Transverse colon (tissue), 4 donors: ENCODE measurements around the gene GLRX. TPM values are rescaled to one million over a fixed set of nuclear protein-coding genes. Genes with fewer than 3 reads are reported as not detected.
"Not testable (repeated sequence)": the region's sequence is repeated elsewhere in the genome, so short reads cannot be mapped to it uniquely, and the experiment has no call there.

Experiments
- DNase-seq: peaks from one replicate; pipeline ENCODE4 v3.0.0-alpha.2; 2019
- H3K27ac ChIP-seq, 4 donors: fragments of 200-600 bp; sonication (generic); 2 replicates each; pipeline ENCODE4 v1.5.1; 2016 to 2018; ENCODE audit warnings: inconsistent platforms in 4 of 4
- H3K27me3 ChIP-seq: fragments of 200-600 bp; sonication (generic); 2 replicates; pipeline ENCODE4 v1.5.1; 2017; ENCODE audit warnings: inconsistent platforms
- H3K36me3 ChIP-seq, 4 donors: fragments of 200-600 bp; sonication (generic); 2 replicates each; pipeline ENCODE4 v1.5.1; 2017 to 2019; ENCODE audit warnings: inconsistent platforms in 4 of 4
- H3K4me1 ChIP-seq, 4 donors: fragments of 200-600 bp; sonication (generic); 2 replicates each; pipeline ENCODE4 v1.5.1; 2017 to 2020; ENCODE audit warnings: inconsistent platforms in 4 of 4
- H3K4me3 ChIP-seq, 4 donors: fragments of 200-600 bp; sonication (generic); 1 replicate in 1 of 4; 2 replicates in 3 of 4; pipeline versions ENCODE4 v1.5.1 to v1.6.1; 2017 to 2019; ENCODE audit warnings: inconsistent platforms in 4 of 4
- H3K9me3 ChIP-seq, 2 donors: fragments of 200-600 bp; sonication (generic); 2 replicates each; pipeline ENCODE4 v1.5.1; 2017 to 2019; ENCODE audit warnings: inconsistent platforms in 2 of 2
- CTCF ChIP-seq, 5 experiments: fragments of 200-600 bp in 3 of 5; fragments of 450-650 bp in 2 of 5; sonication (generic) in 3 of 5; IDR thresholded peaks; 1 replicate in 2 of 5; 2 replicates in 3 of 5; pipeline ENCODE4 v1.5.1; 2016 to 2017; ENCODE audit warnings: antibody characterized with exemption in 5 of 5, inconsistent platforms in 3 of 5, mild to moderate bottlenecking in 2 of 5, moderate library complexity in 1 of 5
- EP300 ChIP-seq: sonication (generic); formaldehyde crosslinking; IDR thresholded peaks from one replicate; pipeline ENCODE4 v1.6.1; 2017; ENCODE audit warnings: antibody characterized with exemption, low read depth
- POLR2A ChIP-seq: fragments of 450-650 bp; IDR thresholded peaks from one replicate; pipeline ENCODE4 v1.6.1; 2016; ENCODE audit warnings: antibody characterized with exemption, mild to moderate bottlenecking, moderate library complexity
- POLR2AphosphoS5 ChIP-seq, 3 donors: sonication (generic); formaldehyde crosslinking; IDR thresholded peaks; one replicate each; pipeline ENCODE4 v1.6.1; 2016; ENCODE audit warnings: antibody characterized with exemption in 3 of 3
- WGBS, 2 donors: methylation state at CpG; one replicate each; pipeline ENCODE4 v1.1.5; 2018; ENCODE audit warnings: low coverage in 1 of 2; 5-methylcytosine and 5-hydroxymethylcytosine counted together
- in situ Hi-C, 4 donors: fragments of 200-750 bp; cut with MboI; loops; one replicate each; pipeline versions ENCODE4 v1.15.0 to v1.15.1; 2017; ENCODE audit warnings: low sequenced_read_pairs in 3 of 4, low pct_ligation_motif_present in 1 of 4, low pct_unique_long_range_greater_than_20kb in 1 of 4
- intact Hi-C: fragments of 100-400 bp; cut with DNase I; formaldehyde crosslinking; loops from one replicate; pipeline ENCODE4 v1.15.1; 2023; ENCODE audit warnings: low total_unique reads
- total RNA-seq, 4 donors: library from RNA; depleted of rRNA; stranded (reverse); fragments of >200 nt; gene quantifications; one replicate each; pipeline ENCODE4 v1.1.0, GENCODE V29; 2016

Gene GLRX
- total RNA-seq, 4 donors from 2014 or later = 50.5 to 112 (median 64.4) TPM

- DNase-seq = peak; percentile 52
- WGBS, 2 donors = 60 to 77% methylated on average over 1 to 12 of the region's 12 CpGs
- Histone ChIP-seq H3K4me3 (no peak overlapping the region), H3K36me3 (no peaks in the 10 kb centered on the region), H3K27me3 (no peaks in the 10 kb centered on the region), H3K4me1 (peaks cover 7 to 22% (median 15%) of the 10 kb centered on the region in 4 donors), H3K27ac (peak overlapping the region; percentile 66 to 79 (median 71)), H3K9me3 (no peaks in the 10 kb centered on the region)
- in situ Hi-C loops (loop anchor here (5.0 to 25.0 kb wide), 6 partner anchors 105 to 747 kb away; partner anchors contain the start of gene ELL2 (in 2 of the 4)), intact Hi-C loops (loop anchor here (5.0 to 10.0 kb wide), 2 partner anchors 480 to 757 kb away; no protein-coding TSS in a partner anchor)
- TF ChIP-seq EP300 (no peak), POLR2AphosphoS5 (IDR thresholded peaks at IDR 0.05) (peak; percentile 6 to 61 (median 56))
Observed at GRCh38 chr5:95857185-95857945, 34.8 kb upstream of the GLRX start.

GRCh38 chr5:95856501-95856981, 34.0 kb upstream of the GLRX start:
- no peaks in the 10 kb centered on the region for H3K36me3 ChIP-seq
- no peak for DNase-seq
- intact Hi-C loops = loop anchor here (5.0 to 10.0 kb wide), 2 partner anchors 481 to 758 kb away; no protein-coding TSS in a partner anchor
- H3K27ac ChIP-seq = peak overlapping the region; percentile 66 to 79 (median 71)
- in situ Hi-C loops = loop anchor here (5.0 to 25.0 kb wide), 6 partner anchors 106 to 748 kb away; partner anchors contain the start of gene ELL2 (in 2 of the 4)
- H3K9me3 ChIP-seq = no peaks in the 10 kb centered on the region
- H3K27me3 ChIP-seq = no peaks in the 10 kb centered on the region
- H3K4me1 ChIP-seq = peaks cover 7 to 22% (median 12%) of the 10 kb centered on the region in 4 donors
- WGBS, 2 donors = 94 to 96% methylated on average over 4 to 7 of the region's 7 CpGs
- no peak for TF ChIP-seq POLR2A
- TF ChIP-seq CTCF (IDR thresholded peaks at IDR 0.05) = no peak
- no peak for TF ChIP-seq POLR2AphosphoS5 (IDR thresholded peaks at IDR 0.05)
- TF ChIP-seq EP300 = no peak
- no peak overlapping the region for H3K4me3 ChIP-seq

GRCh38 chr5:95853490-95853889, 31.0 kb upstream of the GLRX start:
- Histone ChIP-seq H3K4me3 (no peak overlapping the region), H3K9me3 (no peaks in the 10 kb centered on the region), H3K4me1 (peaks cover 2 to 13% (median 8%) of the 10 kb centered on the region in 4 donors), H3K27ac (no peak overlapping the region), H3K27me3 (no peaks in the 10 kb centered on the region), H3K36me3 (no peaks in the 10 kb centered on the region)
- in situ Hi-C loops (loop anchor here in 3 of 4 donors (10.0 to 25.0 kb wide), 4 partner anchors 109 to 751 kb away; partner anchors contain the start of gene ELL2 (in 2 of the 3)), intact Hi-C loops (loop anchor here (10.0 kb wide), 1 partner anchor 761 kb away; no protein-coding TSS in a partner anchor)
- no peak for DNase-seq
- WGBS, 2 donors = 96 to 100% methylated on average over 1 to 3 of the region's 3 CpGs
- TF ChIP-seq CTCF (IDR thresholded peaks at IDR 0.05) (no peak), POLR2A (no peak), EP300 (no peak), POLR2AphosphoS5 (IDR thresholded peaks at IDR 0.05) (no peak)

GRCh38 chr5:95852567-95852966, 30.0 kb upstream of the GLRX start:
- in situ Hi-C loops = loop anchor here in 3 of 4 donors (10.0 to 25.0 kb wide), 4 partner anchors 110 to 752 kb away; partner anchors contain the start of gene ELL2 (in 2 of the 3)
- TF ChIP-seq CTCF (IDR thresholded peaks at IDR 0.05) (no peak), POLR2AphosphoS5 (IDR thresholded peaks at IDR 0.05) (no peak), EP300 (no peak), POLR2A (no peak)
- H3K4me1 ChIP-seq = peaks cover 0 to 6% (median 6%) of the 10 kb centered on the region in 4 donors
- no peaks in the 10 kb centered on the region for H3K27me3 ChIP-seq
- intact Hi-C loops = loop anchor here (10.0 kb wide), 1 partner anchor 762 kb away; no protein-coding TSS in a partner anchor
- no peaks in the 10 kb centered on the region for H3K36me3 ChIP-seq
- WGBS, 2 donors = 40 to 92% methylated on average over 1 to 5 of the region's 5 CpGs
- no peak for DNase-seq
- H3K27ac ChIP-seq = no peak overlapping the region
- H3K9me3 ChIP-seq = no peaks in the 10 kb centered on the region
- no peak overlapping the region for H3K4me3 ChIP-seq

- intact Hi-C loops (loop anchor here (10.0 kb wide), 1 partner anchor 764 kb away; no protein-coding TSS in a partner anchor), in situ Hi-C loops (loop anchor here in 3 of 4 donors (10.0 to 25.0 kb wide), 4 partner anchors 111 to 754 kb away; partner anchors contain the start of gene ELL2 (in 2 of the 3))
- DNase-seq, H3K4me3 ChIP-seq, H3K27me3 ChIP-seq, H3K27ac ChIP-seq, H3K4me1 ChIP-seq, H3K9me3 ChIP-seq, H3K36me3 ChIP-seq: not testable (repeated sequence)
- 97% methylated on average over 29 of the region's 34 CpGs; no CpG with 5 or more reads in 1 of the 2 donors for WGBS, 2 donors
Observed at GRCh38 chr5:95851141-95851540, 28.6 kb upstream of the GLRX start.
